HEK293 (cell line): ENCODE results near the gene EIF4EBP2.
A peak's percentile ranks its signal among the peaks of the same experiment; 100 is the strongest.

Source experiments
- CTCF ChIA-PET: fragments of 350-600 bp; formaldehyde crosslinking; extraction: SDS; loops from one replicate; lab custom pipeline; 2021; ENCODE audit warnings: antibody characterized with exemption; lab: Yijun Ruan, JAX
- POLR2A ChIA-PET: fragments of 300-600 bp; formaldehyde crosslinking; extraction: SDS; loops from one replicate; lab custom pipeline; 2020; ENCODE audit warnings: antibody characterized with exemption, inconsistent platforms; lab: Yijun Ruan, JAX
- H3K27ac ChIP-seq: fragments of 200-500 bp; sonication (Bioruptor generic); 2 replicates; pipeline ENCODE4 v1.5.1; 2014; ENCODE audit warnings: low read depth, low read length, control low read depth, inconsistent platforms; ENCODE audit errors: extremely low read depth
- H3K36me3 ChIP-seq, 2 experiments: fragments of 200-500 bp in 1 of 2; sonication (Bioruptor generic) in 1 of 2; 1 replicate in 1 of 2; 2 replicates in 1 of 2; pipeline ENCODE4 v1.5.1; 2014 to 2017; ENCODE audit warnings: inconsistent platforms in 2 of 2, low read length in 2 of 2; ENCODE audit not compliant: control insufficient read depth in 2 of 2, insufficient read depth in 1 of 2
- H3K4me1 ChIP-seq: fragments of 200-500 bp; sonication (Bioruptor generic); 2 replicates; pipeline ENCODE4 v1.5.1; 2014; ENCODE audit warnings: mild to moderate bottlenecking, low read length, inconsistent platforms; ENCODE audit not compliant: control insufficient read depth, insufficient read depth
- H3K4me3 ChIP-seq: 2 replicates; pipeline ENCODE4 v1.5.1; 2011; ENCODE audit warnings: low read depth, mild to moderate bottlenecking, control low read depth, low read length, moderate library complexity
- H3K9me3 ChIP-seq: fragments of 200-500 bp; sonication (Bioruptor generic); 2 replicates; pipeline ENCODE4 v1.5.1; 2014; ENCODE audit warnings: low read depth, low read length, inconsistent platforms; ENCODE audit not compliant: control insufficient read depth, insufficient read depth
- GLIS1 ChIP-seq: fragments of 450-650 bp; formaldehyde crosslinking; IDR thresholded peaks from 2 replicates; pipeline ENCODE4 v1.5.1; 2016; ENCODE audit warnings: missing biosample characterization, missing genetic modification characterization
- IKZF3 ChIP-seq: fragments of 450-650 bp; IDR thresholded peaks from 2 replicates; pipeline ENCODE4 v1.5.0; 2018; ENCODE audit warnings: missing biosample characterization, mild to moderate bottlenecking, missing genetic modification characterization, moderate library complexity
- KLF1 ChIP-seq: fragments of 450-650 bp; formaldehyde crosslinking; IDR thresholded peaks from 2 replicates; pipeline ENCODE4 v1.5.1; 2016; ENCODE audit warnings: missing biosample characterization, missing genetic modification characterization
- KLF10 ChIP-seq: fragments of 450-650 bp; IDR thresholded peaks from 2 replicates; pipeline ENCODE4 v1.5.1; 2018; ENCODE audit warnings: missing biosample characterization, mild to moderate bottlenecking, missing genetic modification characterization
- MEIS1 ChIP-seq: sonication (generic); formaldehyde crosslinking; IDR thresholded peaks from 2 replicates; pipeline ENCODE4 v1.8.1; 2022; ENCODE audit warnings: missing genetic modification reagents, mild to moderate bottlenecking, borderline replicate concordance
- SALL2 ChIP-seq: fragments of 450-650 bp; formaldehyde crosslinking; IDR thresholded peaks from 2 replicates; pipeline ENCODE4 v1.5.0; 2017; ENCODE audit warnings: missing biosample characterization, mild to moderate bottlenecking, missing genetic modification characterization, borderline replicate concordance
- SCRT1 ChIP-seq: fragments of 450-650 bp; formaldehyde crosslinking; IDR thresholded peaks from 2 replicates; pipeline ENCODE4 v1.5.1; 2016; ENCODE audit warnings: missing biosample characterization, missing genetic modification characterization, borderline replicate concordance
- SP2 ChIP-seq: fragments of 450-650 bp; formaldehyde crosslinking; IDR thresholded peaks from 2 replicates; pipeline ENCODE4 v1.5.1; 2016; ENCODE audit warnings: missing biosample characterization, missing genetic modification characterization
- SP3 ChIP-seq: fragments of 450-650 bp; formaldehyde crosslinking; IDR thresholded peaks from 2 replicates; pipeline ENCODE4 v1.5.1; 2016; ENCODE audit warnings: missing biosample characterization, missing genetic modification characterization
- WT1 ChIP-seq: fragments of 450-650 bp; formaldehyde crosslinking; IDR thresholded peaks from 2 replicates; pipeline ENCODE4 v1.5.1; 2016; ENCODE audit warnings: missing biosample characterization, missing genetic modification characterization
- ZBTB20 ChIP-seq: fragments of 450-650 bp; formaldehyde crosslinking; IDR thresholded peaks from 2 replicates; pipeline ENCODE4 v1.5.1; 2016; ENCODE audit warnings: missing biosample characterization, missing genetic modification characterization
- ZBTB7A ChIP-seq: fragments of 450-650 bp; formaldehyde crosslinking; IDR thresholded peaks from 2 replicates; pipeline ENCODE4 v1.5.1; 2016; ENCODE audit warnings: low read depth, missing biosample characterization, missing genetic modification characterization
- ZNF16 ChIP-seq: fragments of 450-650 bp; formaldehyde crosslinking; IDR thresholded peaks from 2 replicates; pipeline ENCODE4 v1.5.1; 2016; ENCODE audit warnings: low read depth, missing biosample characterization, missing genetic modification characterization
- ZNF221 ChIP-seq: fragments of 450-650 bp; formaldehyde crosslinking; IDR thresholded peaks from 2 replicates; pipeline ENCODE4 v1.5.1; 2017; ENCODE audit warnings: missing biosample characterization, missing genetic modification characterization, borderline replicate concordance
- ZNF335 ChIP-seq: fragments of 450-650 bp; formaldehyde crosslinking; conservative IDR thresholded peaks from 2 replicates; pipeline ENCODE4 v1.5.1; 2016; ENCODE audit warnings: missing biosample characterization, missing genetic modification characterization
- ZNF341 ChIP-seq: fragments of 450-650 bp; formaldehyde crosslinking; IDR thresholded peaks from 2 replicates; pipeline ENCODE4; 2016; ENCODE audit warnings: low read depth, missing biosample characterization, missing genetic modification characterization
- ZNF549 ChIP-seq: fragments of 450-650 bp; IDR thresholded peaks from 2 replicates; pipeline ENCODE4 v1.5.1; 2018; ENCODE audit warnings: missing biosample characterization, missing genetic modification characterization, mild to moderate bottlenecking, inconsistent platforms, moderate library complexity
- ZNF624 ChIP-seq: fragments of 450-650 bp; formaldehyde crosslinking; IDR thresholded peaks from 2 replicates; pipeline ENCODE4 v1.5.1; 2017; ENCODE audit warnings: missing biosample characterization, missing genetic modification characterization
- ZNF677 ChIP-seq: fragments of 450-650 bp; IDR thresholded peaks from 2 replicates; pipeline ENCODE4 v1.5.0; 2018; ENCODE audit warnings: missing biosample characterization, mild to moderate bottlenecking, missing genetic modification characterization, moderate library complexity
- ZXDB ChIP-seq: fragments of 450-650 bp; formaldehyde crosslinking; IDR thresholded peaks from 2 replicates; pipeline ENCODE4 v1.5.1; 2016; ENCODE audit warnings: missing biosample characterization, missing genetic modification characterization
- TF ChIP-seq, protein P1 (sequence below): fragments of 450-650 bp; formaldehyde crosslinking; IDR thresholded peaks from 2 replicates; pipeline ENCODE4 v1.5.1; 2017; ENCODE audit warnings: missing biosample characterization, mild to moderate bottlenecking, missing genetic modification characterization, moderate library complexity
- TF ChIP-seq, protein P2 (sequence below): fragments of 450-650 bp; formaldehyde crosslinking; IDR thresholded peaks from 2 replicates; pipeline ENCODE4 v1.5.1; 2016; ENCODE audit warnings: missing biosample characterization, missing genetic modification characterization
- TF ChIP-seq, protein P3 (sequence below): fragments of 450-650 bp; IDR thresholded peaks from 2 replicates; pipeline ENCODE4 v1.5.1; 2018; ENCODE audit warnings: missing biosample characterization, missing genetic modification characterization
- TF ChIP-seq, protein P4 (sequence below): fragments of 450-650 bp; formaldehyde crosslinking; optimal IDR thresholded peaks from 2 replicates; pipeline ENCODE3; 2016; ENCODE audit warnings: missing biosample characterization, mild to moderate bottlenecking, missing genetic modification characterization
- TF ChIP-seq, protein P5 (sequence below): fragments of 450-650 bp; formaldehyde crosslinking; IDR thresholded peaks from 2 replicates; pipeline ENCODE4 v1.5.1; 2017; ENCODE audit warnings: missing biosample characterization, missing genetic modification characterization

The EIF4EBP2 gene

DNA sequence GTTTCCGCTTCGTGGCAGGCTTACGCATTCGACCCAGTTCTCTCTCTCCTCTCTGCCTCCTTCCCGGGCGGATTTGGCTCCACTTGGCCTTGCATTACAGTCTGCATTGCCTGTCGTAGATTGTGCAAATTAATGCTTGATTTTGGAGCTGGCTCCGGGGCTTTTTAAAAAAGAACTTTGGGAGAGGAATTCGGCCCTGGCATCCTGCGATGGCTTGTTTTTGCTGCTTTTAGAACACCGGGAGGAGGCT, 767 bp downstream of the EIF4EBP2 start:
- Histone ChIP-seq H3K9me3 (no peaks in the 10 kb centered on the region), H3K4me1 (peaks cover 6% of the 10 kb centered on the region; the same call in 1 of the 2 replicates), H3K36me3 (peaks cover 0 to 5% of the 10 kb centered on the region in 2 experiments; a peak in 1 of 3 replicates)
- CTCF ChIA-PET, result interaction anchor here (0.7 to 1.4 kb wide), 7 partner anchors 13 to 994 kb away, joined by 3 to 5 read pairs (median 3); partner anchors contain the start of gene TYSND1
- POLR2A ChIA-PET, result interaction anchor here (0.6 to 4.0 kb wide), 13 partner anchors 12 to 259 kb away, joined by 3 to 20 read pairs (median 6); partner anchors contain the start of genes PPA1, SAR1A and TYSND1
- TF ChIP-seq, protein P1, sequence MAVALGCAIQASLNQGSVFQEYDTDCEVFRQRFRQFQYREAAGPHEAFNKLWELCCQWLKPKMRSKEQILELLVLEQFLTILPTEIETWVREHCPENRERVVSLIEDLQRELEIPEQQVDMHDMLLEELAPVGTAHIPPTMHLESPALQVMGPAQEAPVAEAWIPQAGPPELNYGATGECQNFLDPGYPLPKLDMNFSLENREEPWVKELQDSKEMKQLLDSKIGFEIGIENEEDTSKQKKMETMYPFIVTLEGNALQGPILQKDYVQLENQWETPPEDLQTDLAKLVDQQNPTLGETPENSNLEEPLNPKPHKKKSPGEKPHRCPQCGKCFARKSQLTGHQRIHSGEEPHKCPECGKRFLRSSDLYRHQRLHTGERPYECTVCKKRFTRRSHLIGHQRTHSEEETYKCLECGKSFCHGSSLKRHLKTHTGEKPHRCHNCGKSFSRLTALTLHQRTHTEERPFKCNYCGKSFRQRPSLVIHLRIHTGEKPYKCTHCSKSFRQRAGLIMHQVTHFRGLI (tag by site-specific recombination), result 0 out of 2 replicates have a peak, but pooled peaks have one; percentile 10
- TF ChIP-seq ZNF335 (tag by site-specific recombination) (peak; percentile 76), MEIS1 (no peak), SCRT1 (tag by site-specific recombination) (no peak), ZBTB7A (tag by site-specific recombination) (no peak), SP2 (tag by site-specific recombination) (no peak)
- TF ChIP-seq, protein P2, sequence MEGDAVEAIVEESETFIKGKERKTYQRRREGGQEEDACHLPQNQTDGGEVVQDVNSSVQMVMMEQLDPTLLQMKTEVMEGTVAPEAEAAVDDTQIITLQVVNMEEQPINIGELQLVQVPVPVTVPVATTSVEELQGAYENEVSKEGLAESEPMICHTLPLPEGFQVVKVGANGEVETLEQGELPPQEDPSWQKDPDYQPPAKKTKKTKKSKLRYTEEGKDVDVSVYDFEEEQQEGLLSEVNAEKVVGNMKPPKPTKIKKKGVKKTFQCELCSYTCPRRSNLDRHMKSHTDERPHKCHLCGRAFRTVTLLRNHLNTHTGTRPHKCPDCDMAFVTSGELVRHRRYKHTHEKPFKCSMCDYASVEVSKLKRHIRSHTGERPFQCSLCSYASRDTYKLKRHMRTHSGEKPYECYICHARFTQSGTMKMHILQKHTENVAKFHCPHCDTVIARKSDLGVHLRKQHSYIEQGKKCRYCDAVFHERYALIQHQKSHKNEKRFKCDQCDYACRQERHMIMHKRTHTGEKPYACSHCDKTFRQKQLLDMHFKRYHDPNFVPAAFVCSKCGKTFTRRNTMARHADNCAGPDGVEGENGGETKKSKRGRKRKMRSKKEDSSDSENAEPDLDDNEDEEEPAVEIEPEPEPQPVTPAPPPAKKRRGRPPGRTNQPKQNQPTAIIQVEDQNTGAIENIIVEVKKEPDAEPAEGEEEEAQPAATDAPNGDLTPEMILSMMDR (tag by site-specific recombination), result 0 out of 2 replicates have a peak, but pooled peaks have one; percentile 6
- TF ChIP-seq, protein P3, sequence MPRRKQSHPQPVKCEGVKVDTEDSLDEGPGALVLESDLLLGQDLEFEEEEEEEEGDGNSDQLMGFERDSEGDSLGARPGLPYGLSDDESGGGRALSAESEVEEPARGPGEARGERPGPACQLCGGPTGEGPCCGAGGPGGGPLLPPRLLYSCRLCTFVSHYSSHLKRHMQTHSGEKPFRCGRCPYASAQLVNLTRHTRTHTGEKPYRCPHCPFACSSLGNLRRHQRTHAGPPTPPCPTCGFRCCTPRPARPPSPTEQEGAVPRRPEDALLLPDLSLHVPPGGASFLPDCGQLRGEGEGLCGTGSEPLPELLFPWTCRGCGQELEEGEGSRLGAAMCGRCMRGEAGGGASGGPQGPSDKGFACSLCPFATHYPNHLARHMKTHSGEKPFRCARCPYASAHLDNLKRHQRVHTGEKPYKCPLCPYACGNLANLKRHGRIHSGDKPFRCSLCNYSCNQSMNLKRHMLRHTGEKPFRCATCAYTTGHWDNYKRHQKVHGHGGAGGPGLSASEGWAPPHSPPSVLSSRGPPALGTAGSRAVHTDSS (tag by site-specific recombination), result no peak
- TF ChIP-seq, all 188 proteins: peak for 3
- H3K27ac ChIP-seq, result peak overlapping the region; percentile 66
- peak overlapping the region; percentile 76 for H3K4me3 ChIP-seq

DNA sequence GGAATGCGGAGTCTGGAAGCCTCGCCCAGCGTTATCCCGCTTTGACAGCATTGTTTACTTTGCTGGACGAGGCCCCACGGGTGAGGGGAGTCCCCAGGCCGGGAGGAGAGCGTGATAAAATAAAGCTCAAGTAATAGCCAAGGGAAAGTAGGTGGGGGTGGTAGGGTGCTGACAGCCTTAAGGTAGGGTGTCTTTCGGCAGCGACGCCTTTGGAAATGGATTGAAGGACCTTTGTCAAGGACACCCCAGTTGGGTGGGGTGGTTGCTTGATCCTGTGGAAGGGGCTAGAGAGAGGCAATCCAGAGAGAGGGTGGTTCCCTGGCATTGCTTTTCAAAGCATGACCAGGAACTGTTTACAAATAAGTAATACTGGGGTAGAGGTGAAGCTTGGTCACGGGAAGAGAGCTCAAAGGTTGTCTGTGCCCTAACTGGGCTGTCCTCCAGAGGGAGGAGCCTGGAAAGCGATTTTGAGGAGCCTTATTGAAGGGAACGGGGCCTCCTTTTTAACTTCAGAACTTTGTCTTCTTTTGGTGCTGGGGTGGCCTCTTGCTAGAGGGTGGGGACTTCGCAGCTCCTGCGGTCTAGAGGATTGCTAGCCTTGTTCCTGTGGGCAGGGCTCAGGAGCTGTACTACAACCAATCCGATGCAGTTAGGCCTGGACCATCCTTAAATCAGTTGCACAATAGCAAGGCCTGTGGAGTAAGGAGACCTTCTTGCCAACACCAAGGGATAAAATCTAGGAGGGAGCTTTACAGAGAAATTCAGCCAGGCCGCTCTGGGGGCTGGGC, 1.3 kb downstream of the EIF4EBP2 start:
- peak overlapping the region; percentile 66 for H3K27ac ChIP-seq
- H3K4me3 ChIP-seq, result peak overlapping the region; percentile 76
- H3K36me3 ChIP-seq, result peaks cover 0 to 5% of the 10 kb centered on the region in 2 experiments; a peak in 1 of 3 replicates
- peaks cover 6% of the 10 kb centered on the region; the same call in 1 of the 2 replicates for H3K4me1 ChIP-seq
- ChIA-PET POLR2A (interaction anchor here (0.6 to 4.0 kb wide), 13 partner anchors 13 to 259 kb away, joined by 3 to 20 read pairs (median 6); partner anchors contain the start of genes PPA1, SAR1A and TYSND1), CTCF (interaction anchor here (0.5 to 2.0 kb wide), 14 partner anchors 13 to 994 kb away, joined by 3 to 6 read pairs (median 4); partner anchors contain the start of gene TYSND1)
- no peaks in the 10 kb centered on the region for H3K9me3 ChIP-seq
- TF ChIP-seq SP2 (tag by site-specific recombination) (peak; percentile 66), ZNF335 (tag by site-specific recombination) (peak; percentile 51), KLF1 (tag by site-specific recombination) (peak; percentile 56), ZXDB (peak; percentile 45; the same call in 1 of the 2 replicates), GLIS1 (tag by site-specific recombination) (peak; percentile 42; the same call in 1 of the 2 replicates), ZNF677 (tag by site-specific recombination) (no peak), SP3 (tag by site-specific recombination) (peak; percentile 52; the same call in 1 of the 2 replicates), ZNF549 (tag by site-specific recombination) (no peak), ZNF16 (tag by site-specific recombination) (no peak), ZNF624 (tag by site-specific recombination) (no peak), ZBTB20 (tag by site-specific recombination) (peak; percentile 30; the same call in 1 of the 2 replicates), ZNF221 (tag by site-specific recombination) (no peak), WT1 (tag by site-specific recombination) (peak; percentile 6; the same call in 1 of the 2 replicates), ZNF341 (tag by site-specific recombination) (peak; percentile 71), SALL2 (no peak), IKZF3 (tag by site-specific recombination) (peak; percentile 51), KLF10 (tag by site-specific recombination) (0 out of 2 replicates have a peak, but pooled peaks have one; percentile 62)
- TF ChIP-seq, protein P4, sequence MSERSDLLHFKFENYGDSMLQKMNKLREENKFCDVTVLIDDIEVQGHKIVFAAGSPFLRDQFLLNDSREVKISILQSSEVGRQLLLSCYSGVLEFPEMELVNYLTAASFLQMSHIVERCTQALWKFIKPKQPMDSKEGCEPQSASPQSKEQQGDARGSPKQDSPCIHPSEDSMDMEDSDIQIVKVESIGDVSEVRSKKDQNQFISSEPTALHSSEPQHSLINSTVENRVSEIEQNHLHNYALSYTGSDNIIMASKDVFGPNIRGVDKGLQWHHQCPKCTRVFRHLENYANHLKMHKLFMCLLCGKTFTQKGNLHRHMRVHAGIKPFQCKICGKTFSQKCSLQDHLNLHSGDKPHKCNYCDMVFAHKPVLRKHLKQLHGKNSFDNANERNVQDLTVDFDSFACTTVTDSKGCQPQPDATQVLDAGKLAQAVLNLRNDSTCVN, result no peak
- TF ChIP-seq, protein P5, sequence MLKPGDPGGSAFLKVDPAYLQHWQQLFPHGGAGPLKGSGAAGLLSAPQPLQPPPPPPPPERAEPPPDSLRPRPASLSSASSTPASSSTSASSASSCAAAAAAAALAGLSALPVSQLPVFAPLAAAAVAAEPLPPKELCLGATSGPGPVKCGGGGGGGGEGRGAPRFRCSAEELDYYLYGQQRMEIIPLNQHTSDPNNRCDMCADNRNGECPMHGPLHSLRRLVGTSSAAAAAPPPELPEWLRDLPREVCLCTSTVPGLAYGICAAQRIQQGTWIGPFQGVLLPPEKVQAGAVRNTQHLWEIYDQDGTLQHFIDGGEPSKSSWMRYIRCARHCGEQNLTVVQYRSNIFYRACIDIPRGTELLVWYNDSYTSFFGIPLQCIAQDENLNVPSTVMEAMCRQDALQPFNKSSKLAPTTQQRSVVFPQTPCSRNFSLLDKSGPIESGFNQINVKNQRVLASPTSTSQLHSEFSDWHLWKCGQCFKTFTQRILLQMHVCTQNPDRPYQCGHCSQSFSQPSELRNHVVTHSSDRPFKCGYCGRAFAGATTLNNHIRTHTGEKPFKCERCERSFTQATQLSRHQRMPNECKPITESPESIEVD, result no peak
